IPS DF 6.9 (cell line): ENCODE measurements around the gene ADGRA1.

Experiments
- DNase-seq: peaks from one replicate; pipeline ENCODE4 v3.0.0-alpha.2; 2013; ENCODE audit warnings: low read depth, low spot score
- H3K27ac ChIP-seq: one replicate; pipeline ENCODE4 v1.5.1; 2013; ENCODE audit warnings: low read length, control low read depth
- H3K27me3 ChIP-seq: 2 replicates; pipeline ENCODE4 v1.6.1; 2013; ENCODE audit warnings: mild to moderate bottlenecking, low read length; ENCODE audit not compliant: control insufficient read depth, insufficient read depth
- H3K36me3 ChIP-seq: 2 replicates; pipeline ENCODE4 v1.6.1; 2013; ENCODE audit warnings: low read length; ENCODE audit not compliant: control insufficient read depth, insufficient read depth
- H3K4me1 ChIP-seq: 2 replicates; pipeline ENCODE4 v1.6.1; 2013; ENCODE audit warnings: low read length; ENCODE audit not compliant: control insufficient read depth, insufficient read depth
- H3K4me3 ChIP-seq: 2 replicates; pipeline ENCODE4 v1.5.1; 2013; ENCODE audit warnings: mild to moderate bottlenecking, low read length
- H3K9me3 ChIP-seq: 2 replicates; pipeline ENCODE4 v1.6.1; 2013; ENCODE audit warnings: low read length, inconsistent platforms; ENCODE audit not compliant: control insufficient read depth, insufficient read depth
- WGBS: extraction: QIAGEN DNeasy Blood & Tissue Kit; methylation state at CpG from one replicate; pipeline ENCODE4 v1.1.7; 2013; ENCODE audit warnings: mixed read lengths, missing lambda C conversion rate; ENCODE audit not compliant: insufficient read length, insufficient coverage; 5-methylcytosine and 5-hydroxymethylcytosine counted together

Gene ADGRA1

GRCh38 chr10:133103311-133103910 is 15.7 kb downstream of the ADGRA1 start:
- Histone ChIP-seq H3K27me3 (no peaks in the 10 kb centered on the region), H3K4me3 (no peak overlapping the region), H3K4me1 (peaks cover 12% of the 10 kb centered on the region), H3K9me3 (peaks cover 3% of the 10 kb centered on the region; the same call in 1 of the 2 replicates), H3K36me3 (no peaks in the 10 kb centered on the region), H3K27ac (no peak overlapping the region)
- WGBS = no CpG with 5 or more reads among the region's 24 CpGs
- DNase-seq = no peak

DNA sequence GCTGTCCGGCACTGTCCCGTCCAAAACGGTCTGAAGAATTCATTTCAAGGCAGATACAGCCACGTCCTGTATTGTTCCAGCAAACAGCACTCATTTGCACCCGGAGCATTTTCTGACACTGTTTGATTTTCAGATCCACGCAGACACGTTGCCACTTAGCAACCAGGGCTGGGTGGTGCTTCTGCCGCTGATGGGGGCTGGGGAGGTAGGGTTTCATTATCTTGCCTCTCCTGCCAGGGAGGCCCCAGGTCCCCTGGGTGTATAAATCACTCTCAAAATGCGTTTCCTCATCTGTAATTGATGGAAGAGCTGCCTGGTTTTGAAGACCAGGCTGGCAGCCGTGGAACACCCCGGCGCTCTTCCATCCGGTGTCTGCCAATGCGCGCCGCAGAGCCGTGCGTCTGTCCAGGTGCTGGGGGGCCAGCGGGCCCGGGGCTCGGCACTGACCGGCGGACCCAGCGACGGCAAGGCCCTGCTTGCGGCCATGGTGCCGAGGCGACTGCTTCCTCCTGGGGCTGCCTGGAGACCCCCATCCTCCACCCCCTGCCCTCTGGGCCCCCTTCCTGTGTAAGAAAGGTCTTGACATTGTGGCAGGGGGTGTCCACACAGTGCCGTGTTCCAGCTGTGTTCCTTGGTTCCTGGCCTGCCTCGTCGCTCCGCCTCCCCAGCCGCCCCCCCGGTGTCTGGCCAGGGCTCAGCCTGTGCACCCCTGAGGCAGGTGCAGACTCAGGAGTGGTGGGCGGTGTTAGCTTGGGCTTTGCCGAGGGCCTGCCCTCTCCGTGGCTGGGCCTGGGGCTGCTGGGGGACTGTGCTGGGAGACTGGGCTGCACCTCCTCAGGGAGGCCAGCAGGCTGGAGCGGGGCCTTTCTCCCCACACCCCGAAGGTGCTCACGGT is 16.6 kb downstream of the ADGRA1 start:
- Histone ChIP-seq H3K27ac (no peak overlapping the region), H3K36me3 (no peaks in the 10 kb centered on the region), H3K4me3 (no peak overlapping the region), H3K27me3 (no peaks in the 10 kb centered on the region), H3K4me1 (peaks cover 12% of the 10 kb centered on the region), H3K9me3 (peaks cover 3% of the 10 kb centered on the region; the same call in 1 of the 2 replicates)
- no peak for DNase-seq
- no CpG with 5 or more reads among the region's 40 CpGs for WGBS

- H3K36me3 ChIP-seq = no peaks in the 10 kb centered on the region
- WGBS = no CpG with 5 or more reads among the region's 30 CpGs
- no peak overlapping the region for H3K27ac ChIP-seq
- peaks cover 3% of the 10 kb centered on the region; the same call in 1 of the 2 replicates for H3K9me3 ChIP-seq
- H3K4me1 ChIP-seq = peaks cover 12% of the 10 kb centered on the region
- no peak overlapping the region for H3K4me3 ChIP-seq
- no peaks in the 10 kb centered on the region for H3K27me3 ChIP-seq
- DNase-seq = no peak
These were observed 17.4 kb downstream of the ADGRA1 start for GRCh38 chr10:133104963-133105640.

GRCh38 chr10:133105686-133106390 is 18.1 kb downstream of the ADGRA1 start:
- peaks cover 3% of the 10 kb centered on the region; the same call in 1 of the 2 replicates for H3K9me3 ChIP-seq

GRCh38 chr10:133106516-133106915 is 18.8 kb downstream of the ADGRA1 start:
- Histone ChIP-seq H3K27me3 (no peaks in the 10 kb centered on the region), H3K9me3 (peaks cover 3% of the 10 kb centered on the region; the same call in 1 of the 2 replicates), H3K4me1 (peaks cover 6% of the 10 kb centered on the region; the same call in 1 of the 2 replicates), H3K4me3 (no peak overlapping the region), H3K36me3 (no peaks in the 10 kb centered on the region), H3K27ac (no peak overlapping the region)
- DNase-seq = no peak
- no CpG with 5 or more reads among the region's 18 CpGs for WGBS

More at GRCh38 chr10:133105686-133106390, 18.1 kb downstream of the ADGRA1 start:
- no peaks in the 10 kb centered on the region for H3K36me3 ChIP-seq
- H3K27ac ChIP-seq = no peak overlapping the region
- H3K4me3 ChIP-seq = no peak overlapping the region
- H3K27me3 ChIP-seq = no peaks in the 10 kb centered on the region
- H3K4me1 ChIP-seq = peaks cover 9% of the 10 kb centered on the region
- no peak for DNase-seq
- WGBS = no CpG with 5 or more reads among the region's 19 CpGs

DNA sequence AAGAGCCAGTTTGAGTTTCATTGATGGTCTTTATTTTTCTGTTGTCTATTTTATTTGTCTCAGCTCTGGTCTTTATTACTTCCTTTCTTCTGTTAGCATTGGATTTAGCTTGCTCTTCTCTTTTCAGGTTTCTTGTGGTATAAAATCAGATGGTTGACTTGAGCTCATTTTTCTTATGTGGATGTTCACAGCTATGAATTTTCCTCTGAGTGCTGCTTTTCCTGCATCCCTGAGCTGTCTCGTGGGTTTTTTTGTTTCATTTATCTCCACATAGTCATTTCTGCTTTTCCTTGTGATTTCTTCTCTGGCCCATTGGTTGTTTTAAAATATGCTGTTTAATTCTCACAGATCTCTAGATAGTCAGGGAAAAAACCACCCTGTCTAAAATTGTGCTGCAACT is 19.7 kb downstream of the ADGRA1 start:
- WGBS = no CpG with 5 or more reads among the region's 1 CpG
- Histone ChIP-seq H3K27ac (no peak overlapping the region), H3K4me3 (no peak overlapping the region), H3K36me3 (no peaks in the 10 kb centered on the region), H3K27me3 (no peaks in the 10 kb centered on the region), H3K4me1 (0 out of 2 replicates have a peak, but pooled peaks cover 3% of the 10 kb centered on the region), H3K9me3 (peaks cover 3% of the 10 kb centered on the region; the same call in 1 of the 2 replicates)
- DNase-seq = no peak

DNA sequence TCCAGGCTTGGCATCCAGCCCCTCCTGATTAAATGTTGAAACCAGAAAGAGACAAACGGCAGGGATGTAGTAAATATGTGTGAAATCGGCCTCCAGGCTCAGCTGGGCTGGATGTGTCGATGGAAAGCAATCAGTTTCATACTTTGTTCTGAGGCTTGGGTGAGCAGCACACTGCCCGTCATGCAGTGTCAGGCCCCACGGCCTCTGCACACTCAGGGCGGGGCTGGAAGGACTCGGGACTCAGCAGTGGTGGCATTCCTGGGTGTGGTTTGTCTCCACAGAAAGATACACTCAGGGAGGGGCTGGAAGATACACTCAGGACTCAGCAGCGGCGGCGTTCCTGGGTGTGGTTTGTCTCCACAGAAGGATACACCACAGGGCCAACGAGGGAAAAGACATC is 22.0 kb downstream of the ADGRA1 start:
- no peak overlapping the region for H3K27ac ChIP-seq
- peaks cover 3% of the 10 kb centered on the region; the same call in 1 of the 2 replicates for H3K9me3 ChIP-seq
- no peaks in the 10 kb centered on the region for H3K27me3 ChIP-seq
- H3K4me3 ChIP-seq = no peak overlapping the region
- no peaks in the 10 kb centered on the region for H3K36me3 ChIP-seq
- H3K4me1 ChIP-seq = no peaks in the 10 kb centered on the region
- no CpG with 5 or more reads among the region's 11 CpGs for WGBS
- no peak for DNase-seq

DNA sequence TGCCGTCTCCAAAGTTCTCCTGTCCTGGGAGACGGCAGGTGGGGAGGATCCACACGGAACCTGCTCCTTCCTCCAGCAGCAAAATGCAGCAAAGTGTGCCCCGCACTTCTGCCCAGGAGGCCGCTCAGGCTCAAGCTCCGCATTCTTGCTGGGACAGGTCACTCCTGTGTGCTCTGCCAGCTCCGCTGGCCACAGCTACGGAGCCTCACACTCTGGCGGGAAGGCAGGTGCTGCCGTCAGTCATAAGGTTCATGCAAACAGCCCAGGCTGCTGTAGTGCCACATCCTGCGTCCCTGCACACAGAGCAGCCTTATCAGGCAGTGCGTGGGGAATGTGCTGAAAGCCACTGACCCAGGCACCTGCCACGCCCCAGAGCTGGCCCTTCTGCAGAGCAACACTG is 22.4 kb downstream of the ADGRA1 start:
- H3K27ac ChIP-seq = no peak overlapping the region
- no peak overlapping the region for H3K4me3 ChIP-seq
- no peaks in the 10 kb centered on the region for H3K27me3 ChIP-seq
- WGBS = no CpG with 5 or more reads among the region's 13 CpGs
- peaks cover 3% of the 10 kb centered on the region; the same call in 1 of the 2 replicates for H3K9me3 ChIP-seq
- no peaks in the 10 kb centered on the region for H3K36me3 ChIP-seq
- no peaks in the 10 kb centered on the region for H3K4me1 ChIP-seq
- DNase-seq = no peak

DNA sequence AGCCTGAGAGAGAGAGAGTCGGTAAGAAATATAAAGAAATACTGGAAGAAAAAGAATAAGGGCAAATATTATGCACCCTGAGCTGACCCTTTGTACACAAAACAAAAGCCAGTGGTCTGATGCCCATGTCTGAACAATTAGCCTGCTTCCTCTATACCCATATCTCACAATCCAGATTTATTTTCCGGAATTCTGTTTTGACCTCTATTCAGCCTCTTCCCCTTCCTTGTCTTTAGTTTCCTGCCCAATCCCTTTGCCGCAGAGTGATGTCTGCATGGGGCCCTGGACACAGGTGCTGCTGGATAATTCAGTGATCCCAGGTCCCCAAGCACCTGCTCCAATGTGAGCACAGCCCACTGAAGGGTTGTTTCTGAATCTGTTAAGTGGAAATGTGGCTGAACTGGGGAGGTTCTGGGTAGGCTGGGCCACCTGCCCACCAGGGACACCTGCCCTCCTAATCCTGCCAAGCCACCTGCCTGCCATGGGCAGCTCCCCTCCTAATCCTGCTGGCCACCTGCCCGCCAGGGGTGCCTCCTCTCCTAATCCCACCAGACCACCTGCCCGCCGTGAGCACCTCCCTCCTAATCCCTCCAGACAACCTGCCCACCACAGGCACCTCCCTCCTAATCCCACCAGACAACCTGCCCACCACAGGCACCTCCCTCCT is 23.0 kb downstream of the ADGRA1 start:
- H3K36me3 ChIP-seq = no peaks in the 10 kb centered on the region
- H3K27me3 ChIP-seq = no peaks in the 10 kb centered on the region
- peaks cover 3% of the 10 kb centered on the region; the same call in 1 of the 2 replicates for H3K9me3 ChIP-seq
- no peak overlapping the region for H3K27ac ChIP-seq
- H3K4me3 ChIP-seq = no peak overlapping the region
- no peaks in the 10 kb centered on the region; the same call in 1 of the 2 replicates for H3K4me1 ChIP-seq
- no peak for DNase-seq
- no CpG with 5 or more reads among the region's 6 CpGs for WGBS
